Upper lobe of right lung (tissue), 1 donor: Measurements from ENCODE around the gene DGKZ. TPM values are rescaled to one million over a fixed set of nuclear protein-coding genes. Genes with fewer than 3 reads are reported as not detected.

Experiments used
- ATAC-seq: fragments of 200-7000 bp; cut with Tn5 transposase; one replicate; pipeline ENCODE4 v1.9.1; 2020; ENCODE audit warnings: mild to moderate bottlenecking, moderate library complexity
- DNase-seq: peaks from one replicate; pipeline ENCODE4 v3.0.0-alpha.2; 2020
- H3K27ac ChIP-seq: fragments of 200-600 bp; one replicate; pipeline ENCODE4 v1.8.0; 2022
- H3K27me3 ChIP-seq: fragments of 200-600 bp; one replicate; pipeline ENCODE4 v1.8.0; 2022; ENCODE audit warnings: mild to moderate bottlenecking
- H3K36me3 ChIP-seq: fragments of 200-600 bp; one replicate; pipeline ENCODE4 v1.8.0; 2022
- H3K4me1 ChIP-seq: fragments of 200-600 bp; one replicate; pipeline ENCODE4 v1.8.0; 2022
- H3K4me3 ChIP-seq: fragments of 200-600 bp; one replicate; pipeline ENCODE4 v1.8.0; 2022; ENCODE audit warnings: mild to moderate bottlenecking
- H3K9me3 ChIP-seq: fragments of 200-600 bp; one replicate; pipeline ENCODE4 v1.8.0; 2022
- CTCF ChIP-seq: fragments of 200-600 bp; IDR thresholded peaks from one replicate; pipeline ENCODE4 v1.8.0; 2022; ENCODE audit warnings: antibody characterized with exemption
- intact Hi-C: fragments of 100-400 bp; cut with DNase I; formaldehyde crosslinking; loops from one replicate; pipeline ENCODE4 v1.11.0; 2022
- total RNA-seq: library from RNA; stranded (reverse); fragmentation: NEBNext Ultra II Directional; extraction: Animal tissue kit (Norgen Biotek cat#: 25700); gene quantifications from one replicate; pipeline ENCODE4 v1.2.1, GENCODE V29; 2021
- donor health status: DM: no; HTN: yes; CAD: no; lungs with severe emphysema.

DGKZ gene
- total RNA-seq, 1 donor from 2014 or later = 50.4 TPM

- peak overlapping the region; percentile 21 for H3K4me3 ChIP-seq
- ATAC-seq = no peak
- no peaks in the 10 kb centered on the region for H3K36me3 ChIP-seq
- H3K4me1 ChIP-seq = peaks cover 35% of the 10 kb centered on the region
- no peaks in the 10 kb centered on the region for H3K9me3 ChIP-seq
- intact Hi-C loops = no loop called here
- DNase-seq = no peak
- no peak for TF ChIP-seq CTCF
- H3K27me3 ChIP-seq = peaks cover 9% of the 10 kb centered on the region
- peak overlapping the region; percentile 58 for H3K27ac ChIP-seq
Measured at GRCh38 chr11:46338636-46338987, 8.7 kb upstream of the DGKZ start.

GRCh38 chr11:46338988-46339666 lies 8.1 kb upstream of the DGKZ start:
- intact Hi-C loops = no loop called here
- no peak for TF ChIP-seq CTCF
- H3K36me3 ChIP-seq = no peaks in the 10 kb centered on the region
- DNase-seq = no peak
- peak overlapping the region; percentile 68 for H3K27ac ChIP-seq
- H3K4me3 ChIP-seq = peak overlapping the region; percentile 21
- peaks cover 37% of the 10 kb centered on the region for H3K4me1 ChIP-seq
- H3K27me3 ChIP-seq = peaks cover 4% of the 10 kb centered on the region
- H3K9me3 ChIP-seq = no peaks in the 10 kb centered on the region
- peak; percentile 54 for ATAC-seq

GRCh38 chr11:46339816-46340215 lies 7.4 kb upstream of the DGKZ start:
- no peak for DNase-seq
- Histone ChIP-seq H3K4me1 (peaks cover 42% of the 10 kb centered on the region), H3K36me3 (no peaks in the 10 kb centered on the region), H3K27ac (peak overlapping the region; percentile 68), H3K4me3 (no peak overlapping the region), H3K9me3 (no peaks in the 10 kb centered on the region), H3K27me3 (no peaks in the 10 kb centered on the region)
- peak; percentile 35 for ATAC-seq
- intact Hi-C loops = no loop called here
- TF ChIP-seq CTCF = no peak

- H3K36me3 ChIP-seq = no peaks in the 10 kb centered on the region
- H3K27me3 ChIP-seq = no peaks in the 10 kb centered on the region
- no peak for TF ChIP-seq CTCF
- H3K9me3 ChIP-seq = no peaks in the 10 kb centered on the region
- DNase-seq (no peak), ATAC-seq (no peak)
- peaks cover 45% of the 10 kb centered on the region for H3K4me1 ChIP-seq
- H3K27ac ChIP-seq = peak overlapping the region; percentile 47
- intact Hi-C loops = no loop called here
- no peak overlapping the region for H3K4me3 ChIP-seq
Measured at GRCh38 chr11:46341454-46341853, 5.8 kb upstream of the DGKZ start.

GRCh38 chr11:46342239-46342638 lies 5.0 kb upstream of the DGKZ start:
- Histone ChIP-seq H3K9me3 (no peaks in the 10 kb centered on the region), H3K27me3 (no peaks in the 10 kb centered on the region), H3K27ac (peak overlapping the region; percentile 47), H3K4me3 (no peak overlapping the region), H3K4me1 (peaks cover 45% of the 10 kb centered on the region), H3K36me3 (no peaks in the 10 kb centered on the region)
- DNase-seq (no peak), ATAC-seq (no peak)
- TF ChIP-seq CTCF = no peak
- intact Hi-C loops = no loop called here

GRCh38 chr11:46343520-46343919 lies 3.7 kb upstream of the DGKZ start:
- no peaks in the 10 kb centered on the region for H3K27me3 ChIP-seq
- H3K9me3 ChIP-seq = no peaks in the 10 kb centered on the region
- no peaks in the 10 kb centered on the region for H3K36me3 ChIP-seq
- no peak for ATAC-seq
- intact Hi-C loops = no loop called here
- H3K4me3 ChIP-seq = no peak overlapping the region
- peak overlapping the region; percentile 47 for H3K27ac ChIP-seq
- peaks cover 46% of the 10 kb centered on the region for H3K4me1 ChIP-seq
- DNase-seq = no peak
- no peak for TF ChIP-seq CTCF
